Neutrophil (primary cell): ENCODE data around the gene TGM1.
"Not testable (repeated sequence)": the region's sequence is repeated elsewhere in the genome, so short reads cannot be mapped to it uniquely, and the experiment has no call there.

Experiments used
- H3K27ac ChIP-seq: fragments of 200-600 bp; sonication (generic); 2 replicates; pipeline ENCODE4 v1.5.1; 2016; ENCODE audit warnings: mild to moderate bottlenecking, moderate library complexity
- H3K27me3 ChIP-seq: fragments of 200-600 bp; sonication (generic); 2 replicates; pipeline ENCODE4 v1.6.0; 2016; ENCODE audit warnings: mild to moderate bottlenecking
- H3K36me3 ChIP-seq: fragments of 200-600 bp; sonication (generic); 2 replicates; pipeline ENCODE4 v1.5.1; 2017
- H3K4me1 ChIP-seq, 2 experiments: fragments of 200-600 bp in 1 of 2; sonication (generic) in 1 of 2; 1 replicate in 1 of 2; 2 replicates in 1 of 2; pipeline versions ENCODE4 v1.5.1 to v1.6.1; 2013 to 2016; ENCODE audit warnings: low read depth in 1 of 2, low read length in 1 of 2, mild to moderate bottlenecking in 1 of 2, moderate library complexity in 1 of 2; ENCODE audit not compliant: control insufficient read depth in 1 of 2, insufficient read depth in 1 of 2
- H3K4me3 ChIP-seq, 2 experiments: fragments of 200-600 bp in 1 of 2; sonication (generic) in 1 of 2; 1 replicate in 1 of 2; 2 replicates in 1 of 2; pipeline ENCODE4 v1.5.1; 2013 to 2016; ENCODE audit warnings: low read depth in 1 of 2, low read length in 1 of 2, mild to moderate bottlenecking in 1 of 2, moderate library complexity in 1 of 2
- H3K9me3 ChIP-seq: fragments of 200-600 bp; sonication (generic); 2 replicates; pipeline ENCODE4 v1.5.1; 2016
- TF ChIP-seq, protein P1 (sequence below): fragments of 200-600 bp; sonication (generic); IDR thresholded peaks from 2 replicates; pipeline ENCODE4 v1.5.1; 2016; ENCODE audit warnings: antibody characterized with exemption

The TGM1 gene

GRCh38 chr14:24232121-24232644 is 30.8 kb downstream of the TGM1 start, which contains the start of gene NEDD8:
Gene NEDD8, minus strand, starts transcription at chr14:24232367. Its CDS starts 100 bp downstream, at chr14:24232267.
- no peaks in the 10 kb centered on the region for H3K9me3 ChIP-seq
- H3K27ac ChIP-seq: peak within 1 kb of the TSS; percentile 98
- H3K4me1 ChIP-seq: peaks cover 31 to 39% of the 10 kb centered on the region in 2 experiments
- TF ChIP-seq, protein P1, sequence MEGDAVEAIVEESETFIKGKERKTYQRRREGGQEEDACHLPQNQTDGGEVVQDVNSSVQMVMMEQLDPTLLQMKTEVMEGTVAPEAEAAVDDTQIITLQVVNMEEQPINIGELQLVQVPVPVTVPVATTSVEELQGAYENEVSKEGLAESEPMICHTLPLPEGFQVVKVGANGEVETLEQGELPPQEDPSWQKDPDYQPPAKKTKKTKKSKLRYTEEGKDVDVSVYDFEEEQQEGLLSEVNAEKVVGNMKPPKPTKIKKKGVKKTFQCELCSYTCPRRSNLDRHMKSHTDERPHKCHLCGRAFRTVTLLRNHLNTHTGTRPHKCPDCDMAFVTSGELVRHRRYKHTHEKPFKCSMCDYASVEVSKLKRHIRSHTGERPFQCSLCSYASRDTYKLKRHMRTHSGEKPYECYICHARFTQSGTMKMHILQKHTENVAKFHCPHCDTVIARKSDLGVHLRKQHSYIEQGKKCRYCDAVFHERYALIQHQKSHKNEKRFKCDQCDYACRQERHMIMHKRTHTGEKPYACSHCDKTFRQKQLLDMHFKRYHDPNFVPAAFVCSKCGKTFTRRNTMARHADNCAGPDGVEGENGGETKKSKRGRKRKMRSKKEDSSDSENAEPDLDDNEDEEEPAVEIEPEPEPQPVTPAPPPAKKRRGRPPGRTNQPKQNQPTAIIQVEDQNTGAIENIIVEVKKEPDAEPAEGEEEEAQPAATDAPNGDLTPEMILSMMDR: no peak
- peak within 1 kb of the TSS; percentile 74 to 91 for H3K4me3 ChIP-seq
- no peaks in the 10 kb centered on the region for H3K27me3 ChIP-seq
- H3K36me3 ChIP-seq: peaks cover 38% of the 10 kb centered on the region

DNA sequence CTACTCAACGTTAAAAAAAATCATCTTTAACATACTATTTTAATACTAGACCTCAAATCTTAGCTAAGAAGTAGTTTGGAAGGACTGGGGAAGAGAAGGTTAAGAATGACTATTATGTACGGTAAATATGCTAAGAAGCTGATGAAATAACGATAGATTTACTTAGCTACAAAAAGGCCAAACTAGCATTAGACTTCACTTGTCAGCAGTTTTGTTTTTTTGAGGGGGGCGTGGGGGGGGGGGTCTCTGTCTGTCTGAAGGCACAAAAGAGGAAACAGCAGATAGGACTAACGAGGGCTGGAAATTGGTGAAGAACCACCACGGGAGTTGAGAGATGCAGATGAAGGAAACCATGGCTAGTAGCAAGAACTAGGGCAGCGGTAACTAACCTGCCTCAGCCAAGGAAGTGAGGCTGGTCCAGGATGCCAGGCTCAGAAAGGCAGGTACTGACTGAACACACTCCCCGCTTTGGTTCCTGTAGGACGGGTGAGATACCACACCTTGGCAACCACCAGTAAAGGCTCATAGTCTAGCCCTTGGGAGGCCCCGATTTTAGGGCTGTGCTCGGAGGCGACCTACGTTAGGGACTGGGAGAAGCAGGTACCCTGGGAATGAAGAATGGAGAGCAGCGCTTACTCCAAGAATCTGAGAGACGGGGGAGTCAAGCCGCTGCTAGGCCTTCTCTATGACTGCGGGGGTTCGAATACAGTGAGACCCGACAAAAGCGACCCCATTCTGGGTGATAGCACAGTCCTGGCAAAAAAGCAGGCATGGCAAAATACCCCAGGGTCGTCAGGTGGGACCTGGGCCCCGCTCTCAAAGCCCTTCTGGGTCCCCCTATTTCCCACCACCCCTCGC is 31.5 kb downstream of the TGM1 start:
- Histone ChIP-seq H3K9me3 (no peaks in the 10 kb centered on the region), H3K36me3 (peaks cover 32% of the 10 kb centered on the region), H3K27me3 (no peaks in the 10 kb centered on the region), H3K27ac (peak overlapping the region; percentile 98), H3K4me3 (peak overlapping the region; percentile 74 to 91), H3K4me1 (peaks cover 31 to 35% of the 10 kb centered on the region in 2 experiments)
- TF ChIP-seq, protein P1: no peak

DNA sequence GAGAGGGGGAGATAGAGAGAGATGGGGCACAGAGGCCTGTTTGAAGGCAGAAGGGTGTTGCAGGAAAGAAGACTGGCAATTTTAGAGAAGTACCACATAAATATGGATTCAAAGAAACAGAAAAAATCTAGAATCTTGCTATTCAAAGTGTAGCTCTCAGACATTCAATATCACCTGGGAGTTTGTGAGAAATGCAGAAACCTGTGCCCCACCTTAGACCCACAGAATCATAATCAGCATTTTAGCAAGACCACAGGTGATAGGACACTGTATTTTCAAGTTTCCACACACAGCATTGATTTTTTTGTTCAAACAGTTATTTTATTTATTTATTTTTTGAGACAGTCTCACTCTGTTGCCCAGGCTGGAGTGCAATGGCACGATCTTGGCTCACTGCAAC is 34.1 kb downstream of the TGM1 start:
- TF ChIP-seq, protein P1: no peak
- Histone ChIP-seq H3K4me3 (no peak overlapping the region), H3K9me3 (no peaks in the 10 kb centered on the region), H3K27ac (no peak overlapping the region), H3K36me3 (peaks cover 10% of the 10 kb centered on the region), H3K4me1 (peaks cover 26% of the 10 kb centered on the region in 2 experiments), H3K27me3 (no peaks in the 10 kb centered on the region)

DNA sequence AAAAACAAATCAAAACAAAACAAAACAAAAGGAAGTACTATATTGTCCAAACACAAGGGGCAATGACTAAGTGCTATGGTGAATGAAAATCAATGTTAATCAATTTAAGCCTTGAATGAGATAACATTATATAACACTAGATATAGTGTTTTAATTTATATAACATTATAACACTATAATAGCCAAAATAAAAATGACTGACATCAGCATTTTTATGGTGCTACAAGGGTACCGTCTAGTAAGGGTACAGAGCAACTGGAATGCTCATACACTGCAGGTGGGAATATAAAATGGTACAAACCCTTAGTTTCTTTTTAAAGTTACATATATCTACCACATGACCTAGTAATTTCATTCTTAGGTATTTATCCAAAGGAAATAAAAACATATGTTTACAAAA is 36.5 kb downstream of the TGM1 start:
- TF ChIP-seq, protein P1: no peak
- no peaks in the 10 kb centered on the region for H3K9me3 ChIP-seq
- no peak overlapping the region for H3K27ac ChIP-seq
- H3K36me3 ChIP-seq: peaks cover 10% of the 10 kb centered on the region
- H3K27me3 ChIP-seq: no peaks in the 10 kb centered on the region
- H3K4me1 ChIP-seq: peaks cover 7% of the 10 kb centered on the region in 2 experiments
- no peak overlapping the region for H3K4me3 ChIP-seq

DNA sequence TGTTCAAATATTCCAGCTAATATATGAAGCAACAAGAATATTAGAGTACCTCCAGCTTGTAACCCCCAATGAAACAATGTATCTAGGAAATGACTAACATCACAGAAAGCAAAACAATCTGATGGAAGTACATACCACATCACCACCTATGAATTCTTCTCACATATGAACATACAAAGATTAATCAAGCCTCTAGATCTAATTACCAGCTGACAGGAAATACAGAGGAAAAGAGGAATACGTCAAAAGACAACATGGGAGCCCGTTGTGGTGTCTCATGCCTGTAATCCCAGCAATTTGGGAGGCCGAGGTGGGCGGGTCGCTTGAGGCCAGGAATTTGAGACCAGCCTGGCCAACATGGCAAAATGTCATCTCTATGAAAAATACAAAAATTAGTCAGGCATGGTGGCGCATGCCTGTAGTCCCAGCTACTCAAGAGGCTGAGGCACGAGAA is 38.3 kb downstream of the TGM1 start:
- Histone ChIP-seq H3K36me3 (peaks cover 10% of the 10 kb centered on the region), H3K27me3 (no peaks in the 10 kb centered on the region), H3K4me3 (no peak overlapping the region), H3K4me1 (peaks cover 0 to 2% of the 10 kb centered on the region in 2 experiments), H3K27ac (no peak overlapping the region), H3K9me3 (no peaks in the 10 kb centered on the region)
- TF ChIP-seq, protein P1: no peak

DNA sequence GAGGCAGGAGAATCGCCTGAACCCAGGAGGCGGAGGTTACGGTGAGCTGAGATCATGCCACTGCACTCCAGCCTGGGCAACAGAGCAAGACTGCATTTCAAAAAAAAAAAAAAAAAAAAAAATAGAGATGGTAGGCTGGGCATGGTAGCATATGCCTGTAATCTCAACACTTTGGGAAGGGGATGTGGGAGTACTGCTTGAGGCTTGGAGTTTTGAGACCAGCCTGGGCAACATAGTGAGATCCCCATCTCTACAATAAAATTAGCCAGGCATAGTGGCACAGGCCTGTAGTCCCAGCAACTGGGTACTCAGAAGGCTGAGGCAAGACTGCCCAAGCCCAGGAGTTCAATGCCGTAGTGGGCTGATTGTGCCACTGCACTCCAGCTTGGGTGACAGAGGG is 40.0 kb downstream of the TGM1 start:
- not testable (repeated sequence) for H3K9me3 ChIP-seq, H3K4me1 ChIP-seq, H3K27ac ChIP-seq, H3K4me3 ChIP-seq, H3K27me3 ChIP-seq
- peaks cover 11% of the 10 kb centered on the region for H3K36me3 ChIP-seq
